ENCODE results near the gene TAF6.
A peak's percentile ranks its signal among the peaks of the same experiment; 100 is the strongest.

TAF6 gene

DNA sequence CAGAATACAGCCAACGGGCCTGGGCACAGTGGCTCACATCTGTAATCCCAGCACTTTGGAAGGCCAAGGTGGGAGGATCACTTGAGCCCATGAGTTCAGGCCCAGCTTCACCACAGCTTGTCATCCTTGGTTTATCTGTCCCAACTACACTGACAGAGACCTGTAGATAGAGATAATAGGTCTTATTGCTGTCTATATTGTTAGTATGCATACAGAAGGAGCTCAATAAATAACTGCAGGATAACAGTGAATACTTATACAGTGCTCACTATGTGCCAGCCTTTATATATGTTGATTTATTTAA, 1.5 kb upstream of the TAF6 start:
- H4K20me1 ChIP-seq (ENCODE audit: insufficient read depth, low read length), result no peaks in the 10 kb centered on the region
- H3K4me1 ChIP-seq (ENCODE audit: low read length), result peaks cover 20% of the 10 kb centered on the region
- no peak overlapping the region for H2AFZ ChIP-seq (ENCODE audit: low read depth, low read length)
- no peaks in the 10 kb centered on the region for H3K27me3 ChIP-seq (ENCODE audit: low read depth, low read length)
- H3K27ac ChIP-seq (ENCODE audit: low read length), result peak overlapping the region; percentile 54; the same call in 1 of the 2 replicates
- H3K9me3 ChIP-seq (ENCODE audit: insufficient read depth, low read length), result no peaks in the 10 kb centered on the region
- peak overlapping the region; percentile 87 for H3K4me3 ChIP-seq (ENCODE audit: low read length)
- peaks cover 7% of the 10 kb centered on the region for H3K36me3 ChIP-seq (replicated peaks; ENCODE audit: low read depth, low read length)
- peak overlapping the region; percentile 95 for H3K4me2 ChIP-seq (ENCODE audit: low read length)
- H3K79me2 ChIP-seq (ENCODE audit: low read length), result peaks cover 16% of the 10 kb centered on the region
- H3K9ac ChIP-seq (ENCODE audit: low read length), result peak overlapping the region; percentile 69
- no peak for TF ChIP-seq EZH2phosphoT487 (IDR thresholded peaks at IDR 0.05; ENCODE audit: low read depth)
- TF ChIP-seq, protein P1, sequence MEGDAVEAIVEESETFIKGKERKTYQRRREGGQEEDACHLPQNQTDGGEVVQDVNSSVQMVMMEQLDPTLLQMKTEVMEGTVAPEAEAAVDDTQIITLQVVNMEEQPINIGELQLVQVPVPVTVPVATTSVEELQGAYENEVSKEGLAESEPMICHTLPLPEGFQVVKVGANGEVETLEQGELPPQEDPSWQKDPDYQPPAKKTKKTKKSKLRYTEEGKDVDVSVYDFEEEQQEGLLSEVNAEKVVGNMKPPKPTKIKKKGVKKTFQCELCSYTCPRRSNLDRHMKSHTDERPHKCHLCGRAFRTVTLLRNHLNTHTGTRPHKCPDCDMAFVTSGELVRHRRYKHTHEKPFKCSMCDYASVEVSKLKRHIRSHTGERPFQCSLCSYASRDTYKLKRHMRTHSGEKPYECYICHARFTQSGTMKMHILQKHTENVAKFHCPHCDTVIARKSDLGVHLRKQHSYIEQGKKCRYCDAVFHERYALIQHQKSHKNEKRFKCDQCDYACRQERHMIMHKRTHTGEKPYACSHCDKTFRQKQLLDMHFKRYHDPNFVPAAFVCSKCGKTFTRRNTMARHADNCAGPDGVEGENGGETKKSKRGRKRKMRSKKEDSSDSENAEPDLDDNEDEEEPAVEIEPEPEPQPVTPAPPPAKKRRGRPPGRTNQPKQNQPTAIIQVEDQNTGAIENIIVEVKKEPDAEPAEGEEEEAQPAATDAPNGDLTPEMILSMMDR (IDR thresholded peaks at IDR 0.05; ENCODE audit: low read depth, low read length), result no peak

DNA sequence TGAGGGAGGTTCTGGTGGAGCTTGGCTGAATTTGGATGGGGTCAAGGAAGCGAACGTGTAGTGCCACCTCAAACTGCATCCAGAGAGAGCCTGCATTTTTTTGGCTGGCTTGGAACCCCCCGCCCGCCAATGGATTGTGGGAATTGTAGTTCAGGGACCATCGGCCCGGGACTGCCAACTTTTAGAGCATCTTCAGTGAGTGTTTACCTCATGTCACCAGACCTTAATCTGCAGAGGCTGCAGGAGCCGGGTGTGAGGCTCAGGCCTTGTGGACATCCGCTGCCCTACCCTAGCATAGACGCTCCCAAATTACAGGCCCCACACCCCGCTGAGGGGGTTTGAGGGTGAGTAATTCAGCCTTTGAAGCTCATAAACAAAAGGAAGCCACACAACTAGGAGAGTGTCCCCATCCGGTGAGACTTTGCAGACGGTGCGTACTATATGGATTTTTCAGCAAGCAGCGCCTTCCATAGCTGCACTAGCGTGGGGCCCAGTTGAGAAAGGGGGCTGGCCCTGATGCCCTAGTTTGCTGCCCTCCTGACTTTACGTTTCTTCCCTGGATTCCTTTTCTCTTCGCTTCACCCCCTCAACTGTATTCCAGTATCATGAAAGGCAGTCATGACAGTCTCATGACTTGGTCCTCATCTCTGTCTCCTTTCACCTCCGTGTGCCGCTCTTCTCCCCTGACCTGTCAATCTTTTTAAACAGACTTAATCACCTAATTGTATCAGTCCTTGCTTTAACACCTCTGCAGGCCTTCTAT, 993 bp upstream of the TAF6 start:
- TF ChIP-seq, protein P1 (IDR thresholded peaks at IDR 0.05; ENCODE audit: low read depth, low read length), result no peak
- TF ChIP-seq EZH2phosphoT487 (IDR thresholded peaks at IDR 0.05; ENCODE audit: low read depth), result no peak
- Histone ChIP-seq H3K27ac (ENCODE audit: low read length) (peak overlapping the region; percentile 54), H2AFZ (ENCODE audit: low read depth, low read length) (peak overlapping the region; percentile 80), H3K4me2 (ENCODE audit: low read length) (peak overlapping the region; percentile 95), H3K9ac (ENCODE audit: low read length) (peak overlapping the region; percentile 69), H3K4me3 (ENCODE audit: low read length) (peak overlapping the region; percentile 87), H3K36me3 (replicated peaks; ENCODE audit: low read depth, low read length) (peaks cover 6% of the 10 kb centered on the region), H4K20me1 (ENCODE audit: insufficient read depth, low read length) (no peaks in the 10 kb centered on the region), H3K79me2 (ENCODE audit: low read length) (peaks cover 12% of the 10 kb centered on the region), H3K27me3 (ENCODE audit: low read depth, low read length) (no peaks in the 10 kb centered on the region), H3K4me1 (ENCODE audit: low read length) (peaks cover 14% of the 10 kb centered on the region), H3K9me3 (ENCODE audit: insufficient read depth, low read length) (no peaks in the 10 kb centered on the region)

DNA sequence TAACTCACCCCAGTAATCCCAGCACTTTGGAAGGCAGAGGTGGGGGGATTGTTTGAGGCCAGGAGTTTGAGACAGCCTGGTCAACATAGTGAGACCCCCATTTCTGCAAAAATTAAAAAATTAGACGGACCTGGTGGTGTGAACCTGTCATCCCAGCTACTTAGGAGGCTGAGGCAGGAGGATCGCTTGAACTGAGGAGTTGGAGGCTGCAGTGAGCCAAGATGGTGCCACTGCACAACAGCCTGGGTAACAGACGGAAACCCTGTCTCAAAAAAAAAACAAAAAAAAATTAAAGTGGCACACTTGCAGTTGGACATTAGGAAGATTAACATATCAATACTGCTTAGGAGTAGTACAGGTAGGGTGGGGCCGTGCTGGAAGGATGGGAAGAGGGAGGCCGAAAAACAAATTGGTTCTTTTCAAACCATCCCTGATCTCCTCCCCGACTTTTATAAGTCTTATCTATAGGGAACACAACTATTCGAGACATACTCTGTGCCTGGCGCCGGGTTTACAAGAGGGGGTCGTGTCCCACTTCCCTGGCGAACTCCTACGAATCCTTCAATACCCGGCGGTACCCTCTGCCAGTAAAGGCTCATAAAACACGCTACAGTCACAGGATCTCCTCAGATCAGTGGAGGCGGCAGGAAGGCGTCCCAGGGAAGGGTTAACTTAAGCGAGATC, 628 bp downstream of the TAF6 start:
- Histone ChIP-seq H4K20me1 (ENCODE audit: insufficient read depth, low read length) (no peaks in the 10 kb centered on the region), H3K9me3 (ENCODE audit: insufficient read depth, low read length) (no peaks in the 10 kb centered on the region), H3K27ac (ENCODE audit: low read length) (peak overlapping the region; percentile 54; the same call in 1 of the 2 replicates), H2AFZ (ENCODE audit: low read depth, low read length) (peak overlapping the region; percentile 80; the same call in 1 of the 2 replicates), H3K4me1 (ENCODE audit: low read length) (peaks cover 14% of the 10 kb centered on the region), H3K4me2 (ENCODE audit: low read length) (peak overlapping the region; percentile 95), H3K4me3 (ENCODE audit: low read length) (peak overlapping the region; percentile 87), H3K79me2 (ENCODE audit: low read length) (peaks cover 12% of the 10 kb centered on the region), H3K9ac (ENCODE audit: low read length) (peak overlapping the region; percentile 69), H3K36me3 (replicated peaks; ENCODE audit: low read depth, low read length) (no peaks in the 10 kb centered on the region), H3K27me3 (ENCODE audit: low read depth, low read length) (no peaks in the 10 kb centered on the region)
- no peak for TF ChIP-seq EZH2phosphoT487 (IDR thresholded peaks at IDR 0.05; ENCODE audit: low read depth)
- TF ChIP-seq, protein P1 (IDR thresholded peaks at IDR 0.05; ENCODE audit: low read depth, low read length), result no peak

DNA sequence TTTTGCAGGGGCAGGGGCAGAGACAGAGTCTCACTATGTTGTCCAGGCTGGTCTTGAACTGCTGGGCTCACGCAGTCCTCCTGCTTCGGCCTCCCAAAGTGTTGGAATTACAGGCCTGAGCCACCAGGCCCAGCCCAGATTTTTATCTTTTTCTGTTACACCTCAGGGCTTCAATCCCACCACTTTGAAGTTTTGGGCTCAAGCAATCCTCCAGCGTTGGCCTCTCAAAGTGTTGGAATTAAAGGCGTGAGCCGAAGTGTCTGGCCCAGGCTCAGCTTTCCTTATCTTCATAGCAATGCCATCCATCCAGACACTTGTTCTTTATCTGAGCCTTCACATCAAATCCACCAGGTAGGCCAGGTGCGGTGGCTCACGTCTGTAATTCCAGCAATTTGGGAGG, 4.1 kb downstream of the TAF6 start:
- Histone ChIP-seq H3K27ac (ENCODE audit: low read length) (no peak overlapping the region), H3K36me3 (replicated peaks; ENCODE audit: low read depth, low read length) (peaks cover 15% of the 10 kb centered on the region), H3K4me2 (ENCODE audit: low read length) (no peak overlapping the region), H3K4me1 (ENCODE audit: low read length) (peaks cover 6% of the 10 kb centered on the region; the same call in 1 of the 2 replicates), H3K9ac (ENCODE audit: low read length) (no peak overlapping the region), H3K9me3 (ENCODE audit: insufficient read depth, low read length) (no peaks in the 10 kb centered on the region), H3K79me2 (ENCODE audit: low read length) (peaks cover 12% of the 10 kb centered on the region), H3K27me3 (ENCODE audit: low read depth, low read length) (no peaks in the 10 kb centered on the region), H2AFZ (ENCODE audit: low read depth, low read length) (no peak overlapping the region), H3K4me3 (ENCODE audit: low read length) (no peak overlapping the region), H4K20me1 (ENCODE audit: insufficient read depth, low read length) (no peaks in the 10 kb centered on the region)
- TF ChIP-seq, protein P1 (IDR thresholded peaks at IDR 0.05; ENCODE audit: low read depth, low read length), result no peak
- TF ChIP-seq EZH2phosphoT487 (IDR thresholded peaks at IDR 0.05; ENCODE audit: low read depth), result no peak

Measured in OCI-LY3 (cell line).